Stimulated activated CD4-positive, alpha-beta T cell treated with anti-CD3 and anti-CD28 coated beads, Interleukin-1b, Interleukin-23, amount 100 ng/mL, for 48 hours (primary cell): Measurements from ENCODE around the gene NMT1.

Experiments
- DNase-seq: peaks from one replicate; pipeline ENCODE4 v3.0.0-alpha.2; 2020

NMT1 gene

DNA sequence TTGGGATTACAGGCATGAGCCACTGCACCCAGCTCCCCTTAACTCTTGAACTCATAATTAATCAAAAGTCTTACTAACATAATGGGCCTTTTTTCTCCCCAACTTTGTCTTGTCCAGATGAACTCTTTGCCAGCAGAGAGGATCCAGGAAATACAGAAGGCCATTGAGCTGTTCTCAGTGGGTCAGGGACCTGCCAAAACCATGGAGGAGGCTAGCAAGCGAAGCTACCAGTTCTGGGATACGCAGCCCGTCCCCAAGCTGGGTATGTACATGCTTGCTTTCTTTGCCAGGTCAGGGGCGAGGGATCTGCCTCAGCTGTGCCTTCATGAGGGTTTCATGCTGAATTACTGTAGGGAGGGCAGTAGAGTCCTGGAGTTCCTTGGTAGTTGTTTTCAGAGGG lies 25.3 kb downstream of the NMT1 start:
- no peak for DNase-seq

- no peak for DNase-seq
These were observed 25.9 kb downstream of the NMT1 start for GRCh38 chr17:45086865-45087503.

DNA sequence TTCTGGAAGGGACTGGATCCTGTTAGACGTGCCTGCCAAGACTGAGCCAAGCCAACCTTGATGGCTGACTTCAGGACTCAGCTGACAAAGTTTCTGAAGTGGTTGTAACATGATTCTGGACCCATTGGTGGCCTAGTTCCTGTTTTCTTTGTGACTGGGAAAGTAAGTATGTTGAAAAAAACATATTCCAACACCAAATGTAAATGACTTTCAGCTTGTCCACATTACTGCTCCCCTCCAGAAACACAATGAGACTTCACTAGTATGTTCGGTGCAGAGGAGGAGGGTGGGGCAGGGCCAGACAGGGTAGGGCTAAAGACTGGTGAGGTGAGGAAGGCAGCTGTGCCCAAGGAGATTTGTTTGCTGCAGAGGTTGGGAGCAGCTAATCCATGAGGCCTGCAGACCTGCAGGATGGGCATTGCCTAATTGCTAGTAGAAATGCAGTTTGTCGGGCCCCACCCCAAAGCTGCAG lies 26.4 kb downstream of the NMT1 start:
- no peak for DNase-seq

DNA sequence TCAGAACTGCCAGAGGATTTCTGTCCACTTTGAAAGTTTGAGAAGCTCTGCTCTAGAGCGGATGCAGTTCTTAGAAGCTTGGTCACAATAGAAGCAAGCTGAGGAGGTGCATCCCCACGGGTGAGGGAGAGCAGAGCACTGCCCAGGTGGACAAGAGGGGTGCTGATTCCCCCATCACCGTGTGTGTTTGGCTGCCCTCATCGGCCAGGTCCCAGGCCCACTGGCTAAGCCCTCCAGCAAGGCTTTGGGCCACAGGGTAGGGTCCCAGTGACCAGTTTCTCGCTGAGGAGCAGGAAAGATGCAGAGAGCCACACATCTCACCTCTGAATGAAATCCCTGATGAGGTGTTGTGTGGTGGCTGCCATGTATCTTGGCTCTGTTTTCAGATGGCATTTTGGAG lies 26.9 kb downstream of the NMT1 start:
- no peak for DNase-seq

- DNase-seq, result no peak
These were observed 27.6 kb downstream of the NMT1 start for GRCh38 chr17:45088741-45089140.

- no peak for DNase-seq
These were observed 29.6 kb downstream of the NMT1 start for GRCh38 chr17:45090711-45091110.

DNA sequence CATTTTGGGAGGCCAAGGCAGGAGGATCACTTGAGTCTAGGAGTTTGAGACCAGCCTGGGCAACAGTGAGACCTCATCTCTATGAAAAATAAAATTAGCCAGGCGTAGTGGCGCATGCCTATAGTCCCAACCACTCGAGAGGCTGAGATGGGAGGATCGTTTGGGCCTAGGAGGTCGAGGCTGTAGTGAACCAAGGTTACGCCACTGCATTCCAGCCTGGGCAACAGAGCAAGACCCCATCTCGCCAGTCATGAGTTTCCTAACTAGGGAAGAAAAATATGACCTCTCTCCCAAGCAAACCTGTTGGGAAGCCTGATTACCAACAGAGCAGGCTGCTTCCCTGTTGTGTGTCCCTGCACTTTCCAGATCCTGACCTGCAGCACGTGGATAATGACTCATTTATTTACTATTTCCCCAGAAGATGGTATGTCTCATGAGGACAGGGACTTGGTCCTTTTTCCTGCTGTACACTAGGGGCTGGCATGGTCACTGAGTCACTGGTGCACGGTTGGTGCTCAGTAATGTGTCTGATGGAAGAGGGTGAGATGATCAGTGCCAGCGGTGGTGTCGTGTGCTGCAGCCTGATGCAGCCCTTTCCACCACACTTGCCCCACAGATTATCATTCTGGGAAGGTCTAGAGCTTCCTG lies 30.8 kb downstream of the NMT1 start:
- no peak for DNase-seq

GRCh38 chr17:45092911-45093430 lies 31.9 kb downstream of the NMT1 start:
- DNase-seq, result no peak

GRCh38 chr17:45093444-45094110 lies 32.5 kb downstream of the NMT1 start:
- DNase-seq, result no peak

DNA sequence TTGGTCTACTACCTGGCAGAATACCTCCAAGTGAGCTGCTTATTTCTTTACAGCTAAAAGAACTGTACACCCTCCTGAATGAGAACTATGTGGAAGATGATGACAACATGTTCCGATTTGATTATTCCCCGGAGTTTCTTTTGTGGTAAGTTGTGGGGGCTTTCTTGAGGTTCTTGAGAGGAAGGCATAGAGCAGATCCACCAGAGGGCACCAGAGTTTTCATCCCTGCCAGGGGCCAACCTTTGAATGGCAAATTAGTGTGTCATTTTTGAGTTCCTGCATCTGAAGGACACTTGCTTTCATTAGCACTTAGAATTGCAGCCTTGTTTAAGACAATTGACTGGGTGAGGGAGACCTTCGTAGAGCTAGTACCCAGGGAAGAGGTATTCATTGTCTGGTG lies 35.0 kb downstream of the NMT1 start:
- DNase-seq, result no peak

- no peak for DNase-seq
These were observed 35.8 kb downstream of the NMT1 start for GRCh38 chr17:45096926-45097325.

- no peak for DNase-seq
These were observed 37.2 kb downstream of the NMT1 start for GRCh38 chr17:45098081-45098868.

- peak; percentile 68 for DNase-seq
These were observed 37.9 kb downstream of the NMT1 start for GRCh38 chr17:45098869-45099616.

- DNase-seq, result no peak
These were observed 40.4 kb downstream of the NMT1 start for GRCh38 chr17:45101546-45101882.

DNA sequence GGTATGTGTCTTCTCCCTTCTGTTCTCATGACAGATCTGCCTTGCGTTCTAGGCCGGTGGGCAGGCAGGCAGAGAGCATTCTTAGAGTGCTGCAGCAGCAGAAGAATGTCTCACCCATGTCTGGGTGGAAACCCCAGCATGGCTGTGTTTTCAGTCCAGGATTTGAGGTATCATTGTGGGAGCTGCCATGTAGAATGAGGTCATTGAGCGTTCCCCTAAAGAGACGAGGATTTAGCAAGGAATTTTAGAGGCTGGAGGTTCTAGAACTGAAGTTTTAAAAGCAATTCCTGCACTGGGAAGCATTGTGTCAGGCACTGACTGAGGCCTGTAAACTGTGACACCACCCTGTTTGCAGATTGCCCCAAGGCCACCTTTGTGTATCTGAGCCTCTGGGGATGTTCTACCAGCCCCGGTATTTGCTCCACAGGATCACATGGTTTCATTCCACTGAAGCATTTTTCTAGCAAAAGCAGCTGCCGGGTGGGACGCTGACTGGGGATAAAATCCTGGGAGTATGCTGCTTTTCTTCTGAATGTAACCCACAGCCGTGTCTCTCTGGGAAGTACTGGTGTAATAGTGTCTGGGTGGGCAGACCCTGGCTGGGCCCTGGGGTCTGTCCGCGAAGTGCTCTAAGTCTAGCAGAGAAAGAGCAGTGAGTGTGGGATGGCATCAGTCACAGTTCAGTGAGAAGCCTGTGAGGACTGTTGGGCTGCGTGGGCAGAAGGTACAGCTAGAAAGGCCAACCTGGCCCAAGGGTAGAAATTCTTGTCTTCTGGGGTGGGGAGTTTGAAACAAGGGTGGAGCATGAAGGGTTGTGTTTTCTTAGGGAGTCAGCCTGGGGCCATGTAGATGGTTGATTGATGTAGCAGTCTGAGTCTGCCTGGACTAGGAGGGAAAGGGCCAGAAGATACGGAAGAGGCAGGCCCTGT lies 41.0 kb downstream of the NMT1 start:
- no peak for DNase-seq

DNA sequence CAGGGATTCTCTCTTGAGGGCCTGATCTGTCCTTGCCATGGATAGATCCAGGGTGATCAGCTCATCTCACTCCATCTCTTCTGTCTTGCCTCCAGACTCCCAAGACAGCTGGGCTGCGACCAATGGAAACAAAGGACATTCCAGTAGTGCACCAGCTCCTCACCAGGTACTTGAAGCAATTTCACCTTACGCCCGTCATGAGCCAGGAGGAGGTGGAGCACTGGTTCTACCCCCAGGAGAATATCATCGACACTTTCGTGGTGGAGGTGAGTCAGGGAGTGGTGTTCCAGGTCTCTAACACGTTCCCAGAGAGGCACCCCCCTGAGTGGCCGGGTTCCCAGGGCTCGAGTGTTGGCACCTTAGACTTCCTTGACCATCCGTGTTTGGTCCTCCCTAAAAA lies 41.7 kb downstream of the NMT1 start:
- no peak for DNase-seq

DNA sequence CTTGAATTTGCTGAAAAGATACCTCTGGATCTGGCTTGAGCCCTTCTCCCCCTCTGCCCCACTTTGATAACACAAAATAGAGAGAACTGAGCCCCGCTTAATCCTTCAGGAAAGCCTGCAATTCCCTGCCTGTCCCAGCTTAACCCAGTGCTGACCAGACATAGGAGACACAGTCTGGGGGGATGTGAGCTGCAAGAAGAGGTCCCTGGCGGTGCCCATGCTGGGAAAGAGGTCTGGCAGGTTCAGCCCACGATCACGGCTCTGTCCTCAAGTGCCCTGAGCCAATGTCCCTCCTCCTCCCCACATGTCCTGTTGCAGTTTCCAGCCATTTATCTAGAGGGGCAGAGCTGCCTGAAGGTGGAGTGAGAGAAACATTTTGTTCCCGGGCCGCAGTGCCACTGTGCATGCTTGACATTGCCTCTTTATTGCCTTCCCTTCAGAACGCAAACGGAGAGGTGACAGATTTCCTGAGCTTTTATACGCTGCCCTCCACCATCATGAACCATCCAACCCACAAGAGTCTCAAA lies 42.2 kb downstream of the NMT1 start:
- no peak for DNase-seq

- DNase-seq, result no peak
These were observed 42.9 kb downstream of the NMT1 start for GRCh38 chr17:45104029-45104428.

DNA sequence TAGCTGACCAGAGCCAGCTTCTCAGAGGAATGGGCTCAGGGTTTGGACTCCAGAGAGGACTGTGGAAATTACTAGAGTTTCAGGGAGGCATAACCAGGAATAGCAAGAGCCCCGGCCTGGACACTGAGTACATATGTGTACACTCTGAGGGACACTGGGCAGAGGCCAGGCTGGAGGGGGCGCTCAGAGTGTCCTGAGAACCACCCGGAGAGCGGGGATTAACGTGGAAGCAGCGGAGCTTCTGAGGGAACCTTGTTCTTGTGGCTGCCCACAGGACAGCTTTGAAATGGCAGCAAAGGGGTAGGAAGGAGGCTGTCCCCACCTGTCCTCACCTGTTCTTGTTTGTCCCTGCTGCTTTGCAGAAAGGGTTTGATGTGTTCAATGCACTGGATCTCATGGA lies 43.4 kb downstream of the NMT1 start:
- no peak for DNase-seq

DNA sequence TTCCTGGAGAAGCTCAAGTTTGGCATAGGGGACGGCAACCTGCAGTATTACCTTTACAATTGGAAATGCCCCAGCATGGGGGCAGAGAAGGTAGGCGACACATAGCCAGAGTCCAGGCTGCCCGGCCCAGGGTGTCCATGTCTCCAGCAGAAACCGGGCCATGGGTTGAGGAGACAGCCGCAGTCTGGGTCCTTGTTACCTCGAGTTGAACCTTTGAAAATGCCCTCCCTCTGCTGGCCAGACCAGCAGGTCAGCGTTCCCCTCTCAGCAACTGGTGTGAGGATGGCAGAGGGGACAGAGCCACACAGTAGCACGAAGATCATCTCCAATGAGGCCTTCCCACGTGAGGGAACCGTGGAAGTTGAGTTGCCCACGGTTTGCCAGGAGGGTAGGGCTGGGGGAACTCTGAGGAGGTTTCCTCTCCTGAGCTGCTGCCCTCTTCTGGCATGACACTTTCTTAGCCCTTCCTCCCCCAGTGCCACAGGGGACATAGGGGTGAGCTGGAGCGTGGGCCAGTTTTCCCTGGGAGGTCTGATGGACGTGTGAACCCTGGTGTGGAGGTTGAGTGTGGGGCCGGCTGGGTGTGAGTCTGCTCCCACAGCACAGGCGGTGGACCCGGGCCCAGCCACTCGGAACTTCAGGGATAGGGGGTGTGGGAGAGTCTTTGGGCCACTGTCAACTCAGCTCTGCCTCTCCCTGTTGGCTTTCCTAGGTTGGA lies 43.9 kb downstream of the NMT1 start:
- DNase-seq, result no peak

- no peak for DNase-seq
These were observed 45.0 kb downstream of the NMT1 start for GRCh38 chr17:45106096-45106495.
